HCEC 1CT (cell line): ENCODE data around the gene AMIGO1.

Experiments used
- DNase-seq: peaks from one replicate; pipeline ENCODE4 v3.0.0-alpha.2; 2017

AMIGO1 gene

DNA sequence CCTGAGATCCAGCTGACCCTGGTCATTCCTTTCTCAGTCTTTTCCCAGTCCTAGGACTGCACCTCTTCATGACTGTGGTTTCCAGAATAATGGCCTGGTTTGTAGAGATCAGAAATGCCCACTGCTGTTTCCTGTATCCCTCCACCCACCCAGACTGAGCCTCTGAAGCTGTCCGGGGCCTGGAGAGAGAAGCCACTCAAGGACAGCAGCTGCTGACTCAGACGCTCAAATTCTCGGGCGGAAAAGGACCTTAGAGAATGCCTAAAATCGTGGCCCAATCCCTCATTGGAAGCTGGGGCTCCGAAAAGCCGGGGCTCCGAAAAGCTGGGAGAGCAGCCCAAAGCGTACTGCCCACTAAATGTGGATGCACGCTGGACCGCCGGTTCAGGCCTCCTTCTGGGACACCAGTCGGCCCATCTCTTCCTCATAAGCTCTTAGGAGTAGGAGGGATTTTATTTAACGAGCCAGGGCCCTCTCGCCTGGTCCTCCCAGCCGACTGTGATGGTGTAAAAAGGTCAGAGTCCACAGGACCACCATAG, 22.4 kb upstream of the AMIGO1 start:
- DNase-seq = no peak

GRCh38 chr1:109531380-109531779, 21.9 kb upstream of the AMIGO1 start:
- no peak for DNase-seq

GRCh38 chr1:109530457-109531087, 21.0 kb upstream of the AMIGO1 start:
- no peak for DNase-seq

- no peak for DNase-seq
Measured at GRCh38 chr1:109529881-109530456, 20.4 kb upstream of the AMIGO1 start.

- DNase-seq = no peak
Measured at GRCh38 chr1:109528712-109529111, 19.2 kb upstream of the AMIGO1 start.

DNA sequence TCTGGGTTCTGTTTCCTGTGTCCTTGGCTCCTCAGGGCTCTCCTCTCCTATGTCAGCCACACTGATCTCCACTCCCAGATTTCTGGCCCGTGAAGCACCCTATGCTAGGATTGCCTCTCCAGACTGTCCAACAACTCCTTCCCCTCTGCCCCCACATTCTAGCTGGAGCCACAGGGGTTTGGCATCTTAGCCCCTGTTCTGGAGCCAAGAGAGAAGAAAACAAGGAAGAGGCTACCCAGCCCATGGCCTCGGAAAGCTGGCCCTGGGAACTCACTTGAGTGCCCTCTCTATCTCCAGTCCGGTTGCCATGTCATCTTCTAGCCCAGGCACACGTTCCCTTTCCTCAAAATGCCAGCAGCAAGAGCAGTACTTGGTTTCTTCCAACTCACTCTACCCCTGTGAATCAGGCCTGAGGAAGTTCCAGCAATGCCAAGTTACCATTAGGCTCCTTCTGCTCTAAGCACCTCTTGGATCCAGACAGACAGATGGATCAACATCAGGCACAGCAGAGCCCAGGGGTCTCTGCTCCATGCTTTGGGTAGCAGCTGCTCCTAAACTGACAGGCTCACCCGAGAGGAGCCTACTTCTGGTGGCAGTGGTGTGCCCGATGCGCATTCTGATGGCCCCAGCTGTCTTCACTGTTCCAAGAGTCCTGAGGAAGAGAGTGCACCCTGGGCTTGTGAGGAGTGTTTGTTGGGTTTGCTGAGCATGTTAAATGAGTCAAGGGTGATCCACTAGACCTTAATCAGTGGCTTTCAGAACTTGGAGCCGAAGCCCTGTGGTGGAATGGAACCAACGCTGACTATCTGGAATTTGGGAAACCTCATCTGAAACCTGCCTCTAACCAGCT, 18.5 kb upstream of the AMIGO1 start:
- no peak for DNase-seq

- no peak for DNase-seq
Measured at GRCh38 chr1:109527098-109527811, 17.7 kb upstream of the AMIGO1 start.

- no peak for DNase-seq
Measured at GRCh38 chr1:109523706-109524105, 14.2 kb upstream of the AMIGO1 start.

- no peak for DNase-seq
Measured at GRCh38 chr1:109522026-109522425, 12.5 kb upstream of the AMIGO1 start.

- DNase-seq = no peak
Measured at GRCh38 chr1:109521002-109521951, 11.8 kb upstream of the AMIGO1 start.

DNA sequence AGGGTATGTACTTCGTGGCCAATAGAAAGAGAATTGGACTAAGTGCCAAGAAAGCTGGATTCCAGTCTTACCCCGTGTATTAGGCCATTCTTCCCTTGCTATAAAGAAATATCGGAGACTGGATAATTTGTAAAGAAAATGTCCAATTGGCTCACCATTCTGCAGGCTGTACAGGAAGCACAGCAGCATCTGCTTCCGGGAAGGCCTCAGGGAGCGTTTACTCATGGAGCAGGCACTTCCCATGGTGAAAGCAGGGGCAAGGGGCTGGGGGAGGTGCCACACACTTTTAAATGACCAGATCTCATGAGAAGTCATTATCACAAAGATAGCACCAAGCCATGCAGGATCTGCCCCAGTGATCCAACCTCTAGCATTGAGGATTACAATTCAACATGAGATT, 7.8 kb upstream of the AMIGO1 start:
- no peak for DNase-seq

GRCh38 chr1:109516872-109517271, 7.3 kb upstream of the AMIGO1 start:
- DNase-seq = no peak

- no peak for DNase-seq
Measured at GRCh38 chr1:109514846-109515245, 5.3 kb upstream of the AMIGO1 start.

GRCh38 chr1:109513110-109513710, 3.7 kb upstream of the AMIGO1 start:
- no peak for DNase-seq

GRCh38 chr1:109508873-109509175, 703 bp downstream of the AMIGO1 start:
- no peak for DNase-seq

GRCh38 chr1:109508001-109508872, 1.3 kb downstream of the AMIGO1 start:
- no peak for DNase-seq

DNA sequence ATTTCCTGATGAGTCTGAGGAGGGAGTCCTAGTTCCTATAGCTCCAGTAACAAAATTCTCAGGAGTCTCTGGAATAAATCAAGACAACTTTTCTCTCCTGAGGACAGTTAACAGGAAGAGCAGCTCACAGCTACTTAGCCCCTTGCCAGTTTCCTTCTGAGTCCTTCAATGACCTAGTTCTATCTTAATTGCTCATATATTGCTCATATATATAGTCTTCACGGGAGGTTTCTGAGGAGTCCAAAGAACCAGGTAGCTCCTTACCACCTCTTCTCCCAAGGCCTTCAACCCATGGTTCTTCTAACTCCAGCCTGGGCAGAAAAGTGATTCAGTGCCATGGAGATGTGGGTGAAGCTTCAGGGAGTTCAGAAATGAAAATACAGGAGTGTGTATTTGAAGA, 4.6 kb downstream of the AMIGO1 start:
- DNase-seq = no peak

DNA sequence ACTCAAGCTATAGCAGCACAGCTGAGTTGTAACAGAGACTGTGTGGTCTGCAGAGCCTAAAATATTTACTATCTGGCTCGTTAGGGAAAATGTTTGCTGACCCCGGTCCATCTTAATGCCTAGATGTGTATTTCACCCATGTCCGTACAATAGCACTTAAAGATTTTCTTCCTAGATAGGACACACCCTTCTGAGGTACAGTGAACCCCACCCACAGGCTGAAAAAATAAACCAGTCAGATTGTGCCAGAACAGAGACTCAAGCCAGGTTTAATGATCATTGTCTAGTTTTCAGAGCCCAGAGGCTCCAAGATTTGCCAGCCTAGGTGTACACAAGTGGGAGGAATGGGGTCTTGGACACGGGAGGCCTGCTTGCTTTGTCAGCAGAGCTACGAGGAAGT, 5.6 kb downstream of the AMIGO1 start:
- DNase-seq = no peak

- DNase-seq = no peak
Measured at GRCh38 chr1:109502364-109502851, 7.1 kb downstream of the AMIGO1 start.

- DNase-seq = no peak
Measured at GRCh38 chr1:109501644-109502363, 7.7 kb downstream of the AMIGO1 start.
